Activated B cell treated with CpG ODN at 0.5 μM for 24 hours (primary cell): ENCODE data around the gene FAM110C. TPM values are rescaled to one million over a fixed set of nuclear protein-coding genes. Genes with fewer than 3 reads are reported as not detected.

Experiments used
- ATAC-seq: fragments of 200-7000 bp; cut with Tn5 transposase; one replicate; pipeline ENCODE4 v1.10.0; 2021; ENCODE audit warnings: low read depth, mild to moderate bottlenecking, moderate library complexity
- CTCF ChIA-PET: fragments of 350-600 bp; sonication (Branson Sonifier 250); formaldehyde crosslinking; loops from one replicate; lab custom pipeline; 2021; ENCODE audit warnings: antibody characterized with exemption; lab: Charles Lee
- POLR2A ChIA-PET: fragments of 350-600 bp; sonication (Branson Sonifier 250); formaldehyde crosslinking; loops from one replicate; lab custom pipeline; 2021; ENCODE audit warnings: antibody characterized with exemption; lab: Charles Lee
- DNase-seq: peaks from one replicate; pipeline ENCODE4 v3.0.0; 2022
- H3K27ac Mint-ChIP-seq: one replicate; pipeline ENCODE4 v1.8.0; 2020; ENCODE audit warnings: mixed read lengths
- H3K27me3 Mint-ChIP-seq: one replicate; pipeline ENCODE4 v1.8.0; 2021; ENCODE audit warnings: mixed read lengths
- H3K36me3 Mint-ChIP-seq: one replicate; pipeline ENCODE4 v1.8.0; 2021; ENCODE audit warnings: low read depth, mixed read lengths
- H3K4me1 Mint-ChIP-seq: one replicate; pipeline ENCODE4 v1.8.0; 2021; ENCODE audit warnings: mixed read lengths
- H3K4me3 Mint-ChIP-seq: one replicate; pipeline ENCODE4 v1.8.0; 2020; ENCODE audit warnings: mild to moderate bottlenecking, mixed read lengths
- H3K9me3 Mint-ChIP-seq: one replicate; pipeline ENCODE4 v1.8.0; 2020; ENCODE audit warnings: mixed read lengths
- CTCF ChIP-seq: fragments of 200-600 bp; IDR thresholded peaks from one replicate; pipeline ENCODE4 v1.8.0; 2022; ENCODE audit warnings: antibody characterized with exemption, mild to moderate bottlenecking
- intact Hi-C: fragments of 100-400 bp; cut with micrococcal nuclease; formaldehyde crosslinking; loops from one replicate; pipeline ENCODE4 v1.15.1; 2024
- total RNA-seq: library from RNA; stranded (reverse); gene quantifications from 2 replicates; pipeline ENCODE4 v1.2.3, GENCODE V29; 2022

FAM110C gene
- total RNA-seq, 1 donor from 2014 or later = 0.18 TPM

- ChIA-PET POLR2A (no interaction called here), CTCF (no interaction called here)
- Mint-ChIP-seq H3K27ac (no peak overlapping the region), H3K4me1 (no peaks in the 10 kb centered on the region), H3K36me3 (no peaks in the 10 kb centered on the region), H3K9me3 (no peaks in the 10 kb centered on the region), H3K27me3 (peaks cover 13% of the 10 kb centered on the region), H3K4me3 (no peak overlapping the region)
- ATAC-seq (no peak), DNase-seq (no peak)
- intact Hi-C loops = no loop called here
- TF ChIP-seq CTCF = no peak
Measured at GRCh38 chr2:84121-84520, 37.8 kb upstream of the FAM110C start.

GRCh38 chr2:80971-81736 is 34.8 kb upstream of the FAM110C start:
- Mint-ChIP-seq H3K27ac (no peak overlapping the region), H3K4me1 (no peaks in the 10 kb centered on the region)
- POLR2A ChIA-PET = no interaction called here

GRCh38 chr2:80378-80777 is 34.1 kb upstream of the FAM110C start:
- Mint-ChIP-seq H3K36me3 (no peaks in the 10 kb centered on the region), H3K27ac (no peak overlapping the region), H3K9me3 (no peaks in the 10 kb centered on the region), H3K4me3 (no peak overlapping the region), H3K27me3 (peaks cover 10% of the 10 kb centered on the region), H3K4me1 (no peaks in the 10 kb centered on the region)
- POLR2A ChIA-PET = no interaction called here
- intact Hi-C loops = no loop called here
- TF ChIP-seq CTCF = no peak
- DNase-seq (no peak), ATAC-seq (no peak)
- CTCF ChIA-PET = no interaction called here

More at GRCh38 chr2:80971-81736, 34.8 kb upstream of the FAM110C start:
- H3K9me3 Mint-ChIP-seq = no peaks in the 10 kb centered on the region
- no peak for DNase-seq
- H3K27me3 Mint-ChIP-seq = peaks cover 13% of the 10 kb centered on the region
- no peak overlapping the region for H3K4me3 Mint-ChIP-seq
- intact Hi-C loops = no loop called here
- no peak for TF ChIP-seq CTCF
- CTCF ChIA-PET = no interaction called here
- no peaks in the 10 kb centered on the region for H3K36me3 Mint-ChIP-seq
- ATAC-seq = no peak

GRCh38 chr2:71309-72035 is 25.2 kb upstream of the FAM110C start:
- DNase-seq (no peak), ATAC-seq (no peak)
- no peaks in the 10 kb centered on the region for H3K36me3 Mint-ChIP-seq
- intact Hi-C loops = no loop called here
- H3K27me3 Mint-ChIP-seq = no peaks in the 10 kb centered on the region
- POLR2A ChIA-PET = no interaction called here
- CTCF ChIA-PET = no interaction called here
- H3K4me3 Mint-ChIP-seq = no peak overlapping the region
- no peak for TF ChIP-seq CTCF
- H3K4me1 Mint-ChIP-seq = no peaks in the 10 kb centered on the region
- peaks cover 7% of the 10 kb centered on the region for H3K9me3 Mint-ChIP-seq
- no peak overlapping the region for H3K27ac Mint-ChIP-seq
